ENCODE results near the gene ABCA1.

Gene ABCA1

GRCh38 chr9:104747565-104748358 lies 180.2 kb downstream of the ABCA1 start, which contains the start of gene NIPSNAP3A:
Gene NIPSNAP3A, plus strand, starts transcription at chr9:104747683. Its CDS starts 110 bp downstream, at chr9:104747793.
- Mint-ChIP-seq H3K4me1 (ENCODE audit: low read depth) (peaks cover 19% of the 10 kb centered on the region), H3K27ac (peak within 1 kb of the TSS; percentile 98), H3K27me3 (no peaks in the 10 kb centered on the region), H3K4me3 (peak within 1 kb of the TSS; percentile 99), H3K9me3 (ENCODE audit: low read depth) (no peaks in the 10 kb centered on the region), H3K36me3 (peaks cover 5% of the 10 kb centered on the region)

DNA sequence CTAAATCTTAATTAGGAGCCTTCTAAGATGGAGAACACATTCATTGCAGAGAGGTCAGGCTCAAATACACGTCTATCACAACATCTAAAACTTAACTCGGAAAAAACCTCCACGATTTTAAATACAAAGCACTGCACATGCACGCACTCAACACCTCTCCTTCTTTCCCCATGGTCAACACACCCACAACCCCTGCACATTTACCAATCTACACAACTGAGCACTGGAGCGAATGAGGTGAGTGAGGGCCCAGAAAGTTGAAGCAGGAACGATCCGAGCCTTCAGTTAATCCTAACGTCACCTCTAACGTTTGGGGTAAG lies 180.8 kb downstream of the ABCA1 start:
- Mint-ChIP-seq H3K4me3 (peak overlapping the region; percentile 99), H3K27ac (peak overlapping the region; percentile 98), H3K36me3 (peaks cover 4% of the 10 kb centered on the region), H3K27me3 (no peaks in the 10 kb centered on the region), H3K4me1 (ENCODE audit: low read depth) (peaks cover 19% of the 10 kb centered on the region), H3K9me3 (ENCODE audit: low read depth) (no peaks in the 10 kb centered on the region)

GRCh38 chr9:104746798-104747197 lies 181.2 kb downstream of the ABCA1 start:
- Mint-ChIP-seq H3K36me3 (peaks cover 3% of the 10 kb centered on the region), H3K27me3 (no peaks in the 10 kb centered on the region), H3K4me3 (peak overlapping the region; percentile 99), H3K4me1 (ENCODE audit: low read depth) (peaks cover 19% of the 10 kb centered on the region), H3K27ac (peak overlapping the region; percentile 98), H3K9me3 (ENCODE audit: low read depth) (no peaks in the 10 kb centered on the region)

DNA sequence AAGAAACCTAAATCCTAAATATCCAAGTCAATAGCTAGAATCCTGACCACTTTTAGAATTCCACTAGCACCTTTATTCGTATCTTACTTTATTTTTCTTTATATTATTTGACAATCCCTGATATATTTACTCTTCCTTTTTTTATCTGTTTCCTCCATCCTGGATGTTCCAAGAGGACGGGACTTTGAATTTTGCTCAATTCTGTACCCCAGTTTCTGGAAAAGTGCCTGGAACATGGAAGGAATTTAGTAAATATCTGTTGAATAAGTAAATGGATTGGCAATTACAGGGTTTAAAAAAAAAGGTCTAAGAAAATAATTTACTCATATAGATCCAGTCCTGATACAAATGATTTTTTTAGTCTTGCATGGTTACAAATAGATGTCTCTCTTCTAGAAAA lies 181.7 kb downstream of the ABCA1 start:
- no peaks in the 10 kb centered on the region for H3K27me3 Mint-ChIP-seq
- H3K9me3 Mint-ChIP-seq (ENCODE audit: low read depth) = no peaks in the 10 kb centered on the region
- peaks cover 19% of the 10 kb centered on the region for H3K4me1 Mint-ChIP-seq (ENCODE audit: low read depth)
- peaks cover 3% of the 10 kb centered on the region for H3K36me3 Mint-ChIP-seq
- no peak overlapping the region for H3K27ac Mint-ChIP-seq
- H3K4me3 Mint-ChIP-seq = peak overlapping the region; percentile 55

DNA sequence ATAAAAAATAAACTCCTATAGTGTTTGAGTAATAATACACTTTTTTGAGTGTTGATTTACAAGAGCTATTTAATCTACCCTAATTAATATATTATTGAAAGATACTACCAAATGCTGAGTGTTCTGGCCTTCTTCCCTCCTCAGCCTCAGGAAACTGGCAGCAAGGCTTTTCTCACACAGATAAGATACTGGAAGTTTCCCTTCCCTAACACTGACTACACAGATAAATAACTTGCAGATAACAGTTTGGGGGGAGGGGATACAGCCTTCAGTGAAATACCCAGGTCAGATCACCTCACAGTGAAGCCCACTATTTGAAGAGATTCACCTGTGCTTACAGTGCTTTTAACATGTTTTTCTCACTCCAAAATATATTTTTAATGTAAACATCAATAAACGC lies 182.1 kb downstream of the ABCA1 start:
- Mint-ChIP-seq H3K4me3 (peak overlapping the region; percentile 22), H3K36me3 (peaks cover 3% of the 10 kb centered on the region), H3K27me3 (no peaks in the 10 kb centered on the region), H3K27ac (no peak overlapping the region), H3K9me3 (ENCODE audit: low read depth) (no peaks in the 10 kb centered on the region), H3K4me1 (ENCODE audit: low read depth) (peaks cover 19% of the 10 kb centered on the region)

DNA sequence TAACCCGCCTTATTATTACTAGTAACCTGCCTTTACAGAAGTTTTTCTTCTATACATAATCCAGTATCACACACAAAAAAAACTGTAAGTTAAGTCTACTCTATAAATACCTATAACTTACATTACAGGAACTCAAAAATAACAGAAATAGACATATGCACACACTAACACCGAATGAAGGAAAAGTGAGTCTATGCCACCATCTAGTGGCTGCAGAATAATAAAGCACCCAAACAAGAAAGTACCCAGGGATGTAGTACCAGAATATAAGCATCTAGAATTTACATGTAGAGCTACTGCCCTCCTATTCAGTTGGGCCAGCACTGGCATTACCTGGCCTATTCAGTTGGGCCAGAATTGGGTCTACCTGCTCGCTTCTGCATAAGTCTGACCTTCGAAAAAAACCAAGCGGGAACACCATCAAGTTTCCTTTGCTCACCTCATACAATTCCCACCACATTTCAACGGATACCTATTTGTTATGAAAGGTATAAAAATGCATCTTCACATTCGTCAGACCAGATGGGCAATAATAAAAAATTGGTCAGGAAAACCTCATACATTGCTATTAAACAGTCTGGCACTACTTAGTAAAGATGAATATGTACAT lies 184.5 kb downstream of the ABCA1 start:
- H3K4me3 Mint-ChIP-seq = no peak overlapping the region
- no peaks in the 10 kb centered on the region for H3K9me3 Mint-ChIP-seq (ENCODE audit: low read depth)
- no peak overlapping the region for H3K27ac Mint-ChIP-seq

GRCh38 chr9:104740621-104741020 lies 187.3 kb downstream of the ABCA1 start:
- H3K27me3 Mint-ChIP-seq = no peaks in the 10 kb centered on the region
- peaks cover 2% of the 10 kb centered on the region for H3K4me1 Mint-ChIP-seq (ENCODE audit: low read depth)
- H3K9me3 Mint-ChIP-seq (ENCODE audit: low read depth) = no peaks in the 10 kb centered on the region
- H3K4me3 Mint-ChIP-seq = no peak overlapping the region
- H3K36me3 Mint-ChIP-seq = no peaks in the 10 kb centered on the region
- H3K27ac Mint-ChIP-seq = peak overlapping the region; percentile 28

More for the DNA sequence above, 184.5 kb downstream of the ABCA1 start:
- Mint-ChIP-seq H3K27me3 (no peaks in the 10 kb centered on the region), H3K36me3 (no peaks in the 10 kb centered on the region), H3K4me1 (ENCODE audit: low read depth) (peaks cover 14% of the 10 kb centered on the region)

GRCh38 chr9:104738452-104738851 lies 189.5 kb downstream of the ABCA1 start:
- Mint-ChIP-seq H3K4me1 (ENCODE audit: low read depth) (peaks cover 2% of the 10 kb centered on the region), H3K9me3 (ENCODE audit: low read depth) (no peaks in the 10 kb centered on the region), H3K36me3 (no peaks in the 10 kb centered on the region), H3K27me3 (no peaks in the 10 kb centered on the region), H3K27ac (no peak overlapping the region), H3K4me3 (no peak overlapping the region)

Measured in activated naive CD8-positive, alpha-beta T cell (primary cell).